Glutamatergic neuron (in vitro differentiated cells): Measurements from ENCODE around the gene CTCF. TPM values are rescaled to one million over a fixed set of nuclear protein-coding genes. Genes with fewer than 3 reads are reported as not detected.

Source experiments
- DNase-seq: peaks from one replicate; pipeline ENCODE4 v3.0.0; 2022
- H3K27ac Mint-ChIP-seq: one replicate; pipeline ENCODE4 v1.8.0; 2020; ENCODE audit warnings: mild to moderate bottlenecking, mixed read lengths, inconsistent platforms; ENCODE audit not compliant: unreplicated experiment
- H3K27me3 Mint-ChIP-seq: one replicate; pipeline ENCODE4 v1.8.0; 2020; ENCODE audit warnings: mild to moderate bottlenecking, moderate library complexity, mixed read lengths, inconsistent platforms; ENCODE audit not compliant: unreplicated experiment
- H3K36me3 Mint-ChIP-seq: one replicate; pipeline ENCODE4 v1.8.0; 2020; ENCODE audit warnings: mild to moderate bottlenecking, mixed read lengths, inconsistent platforms; ENCODE audit not compliant: unreplicated experiment
- H3K4me1 Mint-ChIP-seq: one replicate; pipeline ENCODE4 v1.8.0; 2020; ENCODE audit warnings: mild to moderate bottlenecking, low read depth, mixed read lengths, inconsistent platforms; ENCODE audit not compliant: unreplicated experiment
- H3K4me3 Mint-ChIP-seq: one replicate; pipeline ENCODE4 v1.8.0; 2020; ENCODE audit warnings: mild to moderate bottlenecking, mixed read lengths, inconsistent platforms; ENCODE audit not compliant: unreplicated experiment
- H3K9me3 Mint-ChIP-seq: one replicate; pipeline ENCODE4 v1.8.0; 2020; ENCODE audit warnings: mild to moderate bottlenecking, moderate library complexity, mixed read lengths, inconsistent platforms; ENCODE audit not compliant: unreplicated experiment
- CTCF ChIP-seq: fragments of 200-600 bp; sonication (generic); IDR thresholded peaks from one replicate; pipeline ENCODE4 v1.5.0; 2021; ENCODE audit not compliant: partially characterized antibody, unreplicated experiment
- total RNA-seq: library from RNA; stranded (reverse); fragmentation: NEBNext Ultra II Directional; extraction: Animal tissue kit (Norgen Biotek cat#: 25700); gene quantifications from one replicate; pipeline ENCODE4 v1.2.1, GENCODE V29; 2021; ENCODE audit not compliant: unreplicated experiment

The CTCF gene
- total RNA-seq, 1 donor from 2014 or later, result 42.8 TPM

GRCh38 chr16:67645397-67646121 lies 83.2 kb downstream of the CTCF start:
- no peak for TF ChIP-seq CTCF
- no peak overlapping the region for H3K27ac Mint-ChIP-seq
- no peak for DNase-seq
- peaks cover 13% of the 10 kb centered on the region for H3K27me3 Mint-ChIP-seq
- no peak overlapping the region for H3K4me3 Mint-ChIP-seq
- peaks cover 8% of the 10 kb centered on the region for H3K36me3 Mint-ChIP-seq
- H3K9me3 Mint-ChIP-seq, result peaks cover 9% of the 10 kb centered on the region
- H3K4me1 Mint-ChIP-seq, result no peaks in the 10 kb centered on the region

GRCh38 chr16:67647111-67647651 lies 84.9 kb downstream of the CTCF start:
- TF ChIP-seq CTCF, result no peak
- no peak for DNase-seq
- Mint-ChIP-seq H3K27me3 (peaks cover 22% of the 10 kb centered on the region), H3K4me3 (no peak overlapping the region), H3K27ac (no peak overlapping the region), H3K9me3 (peaks cover 13% of the 10 kb centered on the region), H3K4me1 (peaks cover 2% of the 10 kb centered on the region), H3K36me3 (peaks cover 11% of the 10 kb centered on the region)

- no peak overlapping the region for H3K27ac Mint-ChIP-seq
- H3K9me3 Mint-ChIP-seq, result peaks cover 13% of the 10 kb centered on the region
- peaks cover 2% of the 10 kb centered on the region for H3K4me1 Mint-ChIP-seq
- H3K27me3 Mint-ChIP-seq, result peaks cover 24% of the 10 kb centered on the region
- peaks cover 11% of the 10 kb centered on the region for H3K36me3 Mint-ChIP-seq
- no peak for DNase-seq
- no peak for TF ChIP-seq CTCF
- H3K4me3 Mint-ChIP-seq, result no peak overlapping the region
Observed at GRCh38 chr16:67647681-67648080, 85.4 kb downstream of the CTCF start.

- TF ChIP-seq CTCF, result no peak
- Mint-ChIP-seq H3K4me1 (peaks cover 2% of the 10 kb centered on the region), H3K4me3 (no peak overlapping the region), H3K9me3 (peaks cover 13% of the 10 kb centered on the region), H3K36me3 (peaks cover 11% of the 10 kb centered on the region), H3K27me3 (peaks cover 24% of the 10 kb centered on the region), H3K27ac (no peak overlapping the region)
- DNase-seq, result no peak
Observed at GRCh38 chr16:67648088-67648763, 85.9 kb downstream of the CTCF start.
